Activated CD4-positive, alpha-beta T cell treated with anti-CD3 and anti-CD28 coated beads for 24 hours (primary cell): Measurements from ENCODE around the gene TRAF3.
"Not testable (repeated sequence)": the region's sequence is repeated elsewhere in the genome, so short reads cannot be mapped to it uniquely, and the experiment has no call there.

Experiments used
- DNase-seq, 2 donors: peaks; one replicate each; pipeline ENCODE4 v3.0.0-alpha.2; 2020; ENCODE audit warnings: low read depth in 2 of 2

TRAF3 gene

GRCh38 chr14:102752239-102752847 is 24.9 kb upstream of the TRAF3 start:
- DNase-seq: no peak

GRCh38 chr14:102754370-102755262 is 22.6 kb upstream of the TRAF3 start:
- DNase-seq: no peak

- no peak for DNase-seq
Measured at GRCh38 chr14:102757646-102758045, 19.6 kb upstream of the TRAF3 start.

DNA sequence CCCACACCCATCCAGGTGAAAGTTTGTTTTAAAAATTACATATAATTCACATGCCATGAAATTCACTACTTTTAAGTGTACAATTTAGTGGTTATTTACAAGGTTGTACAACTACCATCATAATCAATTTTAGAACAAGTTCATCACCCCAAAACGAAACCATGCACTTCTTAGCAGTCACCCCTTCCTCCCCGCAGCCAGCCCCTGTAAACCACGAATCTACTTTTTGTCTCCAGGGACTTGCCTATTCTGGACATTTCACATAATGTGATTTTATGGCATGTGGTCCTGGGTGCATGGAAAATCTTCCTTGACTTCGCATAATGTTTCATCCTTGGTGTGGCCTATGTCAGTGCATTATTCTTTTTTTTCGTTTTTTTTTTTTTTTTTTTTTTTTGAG is 19.2 kb upstream of the TRAF3 start:
- DNase-seq: no peak

DNA sequence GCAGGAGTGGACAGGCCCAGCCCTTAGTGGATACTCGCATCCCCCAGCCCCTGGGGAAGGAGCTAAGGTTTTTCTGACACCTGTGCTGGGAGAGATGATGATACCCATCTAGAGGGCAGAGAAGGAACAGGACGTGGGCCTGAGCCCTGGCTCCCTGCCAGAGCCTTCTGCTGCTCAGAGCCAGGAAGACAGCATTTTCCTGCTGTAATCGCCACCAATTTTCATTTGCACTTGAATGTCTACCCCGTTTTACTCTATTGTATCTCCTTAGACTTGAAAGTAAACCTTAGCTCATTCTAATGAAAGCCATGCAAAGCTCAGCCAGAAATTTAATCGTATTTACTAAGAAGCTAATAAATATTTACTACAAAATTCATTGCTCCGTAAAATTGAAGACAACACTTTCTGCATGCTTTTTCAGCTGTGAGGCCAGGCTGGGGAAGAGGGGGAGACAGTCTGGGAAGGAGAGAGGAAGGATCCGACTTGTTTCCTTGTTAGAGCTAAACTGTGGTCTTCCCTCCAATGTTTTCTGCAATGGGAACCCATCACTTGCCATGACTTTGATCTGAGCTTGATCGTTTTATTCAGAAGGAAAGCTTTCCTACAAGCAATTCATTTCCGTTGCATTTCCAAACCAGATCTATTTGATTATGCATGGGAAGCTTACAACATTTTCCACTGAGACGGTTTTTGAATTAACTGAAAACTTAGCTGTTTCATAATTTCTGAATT is 17.6 kb upstream of the TRAF3 start:
- DNase-seq: no peak

GRCh38 chr14:102760496-102761193 is 16.6 kb upstream of the TRAF3 start:
- DNase-seq: no peak

DNA sequence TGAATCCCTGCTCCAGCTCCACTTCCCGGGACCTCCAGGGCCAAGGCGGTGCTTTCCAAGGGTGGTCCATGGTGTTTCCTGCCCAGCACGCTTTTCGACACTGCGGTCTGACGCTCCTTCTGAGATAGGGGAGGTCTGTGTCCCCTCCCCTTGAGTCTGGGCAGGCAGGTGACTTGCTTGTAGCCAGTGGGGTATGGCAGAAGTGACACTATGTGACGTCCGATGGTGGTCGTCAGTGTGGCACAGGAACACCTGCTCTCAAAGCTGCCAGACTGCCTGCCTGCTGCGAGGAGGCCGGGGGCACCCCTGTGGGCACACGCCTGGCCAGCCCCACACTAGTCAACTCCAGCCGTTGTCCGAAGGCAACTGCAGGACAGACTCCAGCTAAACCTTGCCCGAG is 16.0 kb upstream of the TRAF3 start:
- no peak for DNase-seq

- no peak for DNase-seq
Measured at GRCh38 chr14:102764220-102764671, 13.0 kb upstream of the TRAF3 start.

DNA sequence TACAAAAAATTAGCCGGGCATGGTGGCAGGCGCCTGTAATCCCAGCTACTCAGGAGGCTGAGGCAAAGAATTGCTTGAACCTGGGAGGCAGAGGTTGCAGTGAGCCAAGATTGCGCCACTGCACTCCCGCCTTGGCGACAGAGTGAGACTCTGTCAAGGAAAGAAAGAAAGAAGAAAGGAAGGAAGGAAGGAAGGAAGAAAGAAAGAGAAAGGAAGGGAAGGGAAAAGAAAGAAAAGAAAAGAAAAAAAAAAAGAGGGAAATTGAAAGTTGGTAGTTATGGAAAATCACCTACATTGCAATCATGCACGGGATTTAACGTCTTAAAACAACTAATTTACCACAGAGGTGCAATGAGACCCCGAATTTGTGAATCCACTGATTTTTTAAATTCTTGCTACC is 11.5 kb upstream of the TRAF3 start:
- not testable (repeated sequence) for DNase-seq

GRCh38 chr14:102768223-102769048 is 8.8 kb upstream of the TRAF3 start:
- no peak for DNase-seq

- DNase-seq: no peak
Measured at GRCh38 chr14:102769049-102769327, 8.3 kb upstream of the TRAF3 start.

DNA sequence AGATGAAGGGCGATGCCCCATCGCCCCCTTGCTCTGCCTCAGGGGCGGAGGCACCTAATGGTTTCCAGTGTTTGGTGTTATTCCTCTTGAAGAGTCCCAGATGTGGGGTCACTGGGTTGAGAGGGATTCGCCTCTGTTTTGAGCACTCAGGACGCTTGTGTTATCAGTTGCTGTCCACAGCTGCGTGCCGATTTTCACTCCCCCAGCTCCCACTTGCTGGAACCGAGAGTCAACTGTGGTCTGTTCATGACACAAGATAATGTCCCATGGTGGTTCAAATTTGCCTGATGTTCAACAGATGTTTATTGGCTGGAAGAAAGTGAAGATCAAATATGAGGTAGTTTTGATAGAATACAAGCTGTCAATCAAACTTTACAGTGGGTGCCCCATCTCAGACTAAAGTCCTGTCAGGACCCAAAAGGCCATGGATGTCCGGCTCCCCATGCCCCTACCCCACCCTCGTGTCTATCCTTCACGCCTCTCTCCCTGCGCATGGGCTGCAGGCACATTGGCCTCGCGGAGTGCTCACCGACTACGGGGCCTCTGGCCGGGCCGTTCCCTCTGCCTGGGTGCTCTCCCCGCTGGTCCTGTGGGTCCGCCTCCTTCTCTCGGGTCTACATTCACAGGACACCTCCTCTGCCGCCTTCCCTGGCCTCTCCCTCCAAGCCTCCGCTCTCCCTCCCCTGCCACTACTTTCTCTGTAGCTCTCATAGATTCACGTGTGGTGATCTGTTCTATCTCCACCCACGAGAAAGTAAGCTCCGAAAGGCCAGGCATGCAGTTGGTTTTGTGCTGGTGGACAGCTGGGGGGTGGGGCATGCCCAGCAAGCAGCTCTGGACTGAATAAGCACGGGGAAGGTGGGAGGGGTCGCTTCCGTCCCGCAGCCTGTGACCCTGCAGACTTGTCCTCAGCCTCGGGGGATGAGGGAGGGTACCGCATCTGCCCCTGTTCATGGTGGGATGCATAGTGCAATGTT is 6.8 kb upstream of the TRAF3 start:
- no peak for DNase-seq

DNA sequence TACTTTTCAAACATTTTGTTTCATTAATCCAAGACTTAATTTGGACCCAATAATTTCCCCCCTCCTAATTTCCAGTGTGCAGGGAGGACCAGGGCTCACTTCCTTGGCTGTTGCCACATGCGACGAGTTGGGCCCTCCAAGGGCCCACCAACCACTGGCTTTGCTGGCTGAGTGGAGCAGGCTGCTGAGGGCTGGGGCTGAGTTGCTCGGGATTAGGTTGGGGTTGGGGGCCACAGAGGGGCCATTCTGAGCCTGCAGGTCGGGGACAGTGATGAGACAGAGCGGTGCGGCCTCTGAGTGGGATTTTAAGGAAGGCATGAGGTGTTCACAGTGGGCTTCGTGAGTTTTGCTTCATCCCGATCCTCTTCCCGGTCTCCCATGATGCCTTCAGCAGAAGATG is 6.1 kb upstream of the TRAF3 start:
- no peak for DNase-seq

GRCh38 chr14:102772781-102773570 is 4.3 kb upstream of the TRAF3 start:
- DNase-seq: no peak

DNA sequence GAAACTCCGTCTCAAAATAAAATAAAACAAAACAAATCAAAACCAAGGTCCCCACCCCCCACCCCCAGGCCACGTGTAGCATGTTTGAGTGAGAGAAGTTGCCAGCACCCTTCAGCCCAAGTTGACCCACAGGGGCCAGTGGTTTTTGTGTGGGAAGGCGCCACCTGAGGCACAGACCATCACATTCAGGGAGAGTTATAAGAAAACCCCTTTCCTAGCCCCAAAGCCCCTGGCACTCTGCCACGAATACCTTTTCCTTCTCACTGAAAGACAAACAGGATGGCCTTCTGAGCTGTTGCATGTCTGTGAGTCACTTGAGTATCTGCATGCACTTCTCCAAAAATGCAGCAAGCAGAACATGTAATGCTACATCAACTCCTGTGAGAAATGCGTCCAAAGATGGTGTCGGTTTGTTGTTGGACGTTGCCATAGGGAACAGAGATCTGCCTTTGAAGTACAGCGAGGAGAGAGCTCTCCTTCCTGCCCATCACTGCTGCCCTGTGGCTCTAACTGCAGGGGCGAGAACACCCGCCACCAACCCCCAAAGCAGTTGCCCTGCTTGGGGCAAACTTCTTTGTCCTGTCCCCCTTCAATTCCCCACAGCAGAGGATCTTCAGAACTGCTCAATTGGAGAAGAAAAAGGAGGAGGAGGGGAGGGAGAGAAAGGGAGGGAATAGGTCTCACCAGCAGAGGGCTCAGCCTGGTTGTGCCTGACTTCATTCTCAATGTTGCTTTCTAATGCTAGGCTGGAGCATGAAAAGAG is 2.7 kb upstream of the TRAF3 start:
- DNase-seq: peak in 1 of 2 donors; percentile 38

DNA sequence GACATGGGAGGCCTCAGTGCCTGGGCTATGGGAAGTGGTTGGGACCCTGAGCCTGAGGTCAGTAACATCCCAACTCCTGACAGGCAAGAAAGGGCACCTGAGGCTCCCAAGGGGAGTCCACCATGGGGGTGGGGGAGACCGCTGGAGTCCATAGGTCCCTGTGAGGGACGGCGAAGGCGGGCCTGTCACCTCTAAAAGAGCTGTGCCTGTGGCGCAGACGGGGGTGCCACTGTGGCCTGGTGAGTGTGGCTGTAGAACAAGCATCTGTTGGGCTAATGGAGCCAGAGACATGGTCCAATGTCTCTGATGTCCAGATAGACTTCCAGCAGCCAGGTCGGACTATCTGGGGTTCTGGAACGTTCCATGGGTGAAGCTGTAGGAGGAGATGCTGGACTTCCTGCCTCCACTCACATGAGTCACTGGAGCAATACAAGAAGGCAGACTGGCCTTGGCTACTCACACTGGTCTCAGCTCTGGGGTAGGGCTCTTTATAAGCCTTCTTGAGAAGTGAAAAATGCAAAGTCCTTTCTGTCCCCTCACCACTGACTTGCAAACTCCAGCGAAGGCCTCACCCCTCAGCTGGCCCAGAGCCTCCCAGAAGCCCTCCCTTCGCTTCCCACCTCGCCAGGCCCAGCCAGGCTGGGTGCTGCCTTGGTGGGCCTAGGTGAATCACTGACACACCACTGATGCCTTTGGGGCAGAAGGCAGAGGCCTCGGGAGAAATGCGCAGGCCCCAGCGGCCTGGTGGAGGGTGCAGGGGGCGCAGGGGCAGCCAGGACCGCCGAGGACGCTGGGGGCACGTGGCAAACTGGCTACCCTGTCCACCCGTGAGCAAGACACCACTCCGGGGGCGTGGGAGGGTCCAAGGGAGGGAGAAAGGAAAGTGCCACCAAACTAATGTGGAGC is 1.1 kb upstream of the TRAF3 start:
- DNase-seq: no peak

GRCh38 chr14:102777711-102778337 is 575 bp downstream of the TRAF3 start:
- DNase-seq: no peak
